Stimulated activated CD4-positive, alpha-beta T cell treated with anti-CD3 and anti-CD28 coated beads, Interleukin-1b, Interleukin-23, amount 100 ng/mL, for 1 hour (primary cell): ENCODE measurements around the gene CALCOCO1.

Experiments
- DNase-seq, 2 donors: peaks; one replicate each; pipeline ENCODE4 v3.0.0-alpha.2; 2020; ENCODE audit warnings: low read depth in 2 of 2

Gene CALCOCO1

DNA sequence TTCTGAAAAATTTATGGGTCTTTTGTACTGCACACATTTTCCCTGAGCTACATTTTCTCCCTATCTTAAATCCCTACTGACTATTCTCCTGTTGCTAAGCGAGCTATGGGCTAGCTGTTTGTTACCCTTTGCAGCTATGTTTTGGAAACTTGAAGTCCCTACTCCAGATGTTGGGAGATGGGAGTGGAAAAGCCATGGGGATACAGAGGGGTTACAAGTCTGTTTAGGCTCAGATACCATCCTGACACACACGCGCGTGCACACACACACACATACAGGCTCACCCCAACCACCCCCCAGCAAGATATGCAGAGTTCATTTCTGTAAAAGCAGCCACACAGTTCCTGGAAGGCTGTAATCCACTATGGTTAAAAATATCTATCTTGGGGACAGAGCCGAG is 67.2 kb downstream of the CALCOCO1 start:
- no peak for DNase-seq

DNA sequence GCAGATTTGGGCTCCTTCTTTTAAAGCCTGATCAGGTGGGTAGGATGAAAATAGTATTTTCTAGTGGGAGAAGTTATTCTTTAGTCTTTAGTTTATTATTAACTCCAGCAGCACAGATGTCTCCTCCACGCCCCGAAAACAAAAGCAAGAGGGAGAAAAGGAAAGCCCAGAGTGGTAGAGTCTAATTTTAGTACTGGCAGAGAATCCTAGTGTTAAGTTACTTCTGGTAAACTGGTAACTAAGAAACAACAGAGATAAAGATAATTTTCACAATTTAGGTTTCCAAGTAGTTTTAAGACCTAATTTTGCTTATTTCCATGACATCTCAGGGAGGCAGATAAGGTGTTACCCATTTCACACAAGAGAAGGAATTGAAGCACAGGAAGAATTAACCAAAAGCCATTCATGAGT is 67.7 kb downstream of the CALCOCO1 start:
- no peak for DNase-seq

DNA sequence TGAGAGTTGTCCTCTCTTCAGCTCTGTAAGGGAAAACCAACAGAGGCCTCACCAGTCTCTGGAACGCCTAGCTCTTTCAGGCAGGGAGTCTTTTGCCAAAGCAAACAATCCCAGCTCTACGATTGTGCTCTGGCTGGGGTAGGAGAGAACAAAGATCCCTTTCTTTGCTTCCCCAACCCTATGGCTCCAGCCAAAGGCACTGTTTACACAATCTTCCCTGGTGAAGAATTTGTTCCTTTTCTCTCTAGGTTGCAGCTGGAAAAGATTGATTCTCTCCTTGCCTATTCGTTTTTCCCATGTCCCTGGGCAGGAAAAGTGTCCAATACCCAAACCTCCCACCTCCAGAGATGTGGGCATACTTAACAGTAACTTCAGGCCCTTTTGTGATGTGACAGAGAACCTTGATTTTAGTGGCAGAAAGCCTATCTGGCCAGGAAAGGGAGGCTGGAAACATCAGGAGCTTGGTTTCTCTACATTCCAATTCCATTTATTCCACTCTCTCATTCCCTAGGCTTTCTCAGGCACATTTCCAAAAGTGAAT is 68.2 kb downstream of the CALCOCO1 start:
- DNase-seq, result no peak
